Measurements from ENCODE around the gene ZSWIM3.

DNA sequence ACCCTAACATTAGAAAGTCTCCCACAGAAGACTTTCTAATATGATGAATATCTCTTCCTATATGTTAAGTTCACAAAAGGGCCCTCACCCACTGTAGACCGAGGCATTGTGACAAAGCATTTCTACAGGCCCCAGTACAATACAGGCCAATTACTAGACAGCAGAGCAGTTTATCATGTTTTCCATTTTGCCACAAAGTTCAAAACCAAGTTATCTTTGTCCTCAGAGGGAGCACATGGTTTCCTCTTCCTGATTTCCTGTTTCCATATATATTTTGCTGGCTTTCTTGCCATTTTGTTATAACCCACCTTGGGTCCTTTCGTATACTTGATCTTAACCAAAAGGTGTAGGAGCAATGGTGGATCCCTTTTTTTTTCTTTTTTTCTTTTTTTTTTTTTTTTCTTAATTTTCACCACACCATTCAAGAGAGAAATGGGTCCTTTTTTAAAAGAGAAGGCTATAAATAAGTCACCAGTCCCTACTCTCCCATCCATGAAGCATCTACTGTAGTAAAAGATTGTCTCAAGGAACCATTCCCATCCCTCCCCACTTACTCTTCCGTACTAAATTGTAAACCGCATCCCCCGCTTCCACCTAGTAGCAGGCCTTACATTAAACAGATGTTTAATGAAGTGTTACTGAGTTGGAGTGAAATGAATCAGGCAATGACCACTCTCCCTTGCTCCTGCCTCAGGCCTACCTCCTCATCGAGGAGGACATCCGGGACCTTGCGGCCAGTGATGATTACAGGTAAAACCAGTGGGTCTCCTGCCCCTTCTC, 47.0 kb upstream of the ZSWIM3 start:
- TF ChIP-seq CTCF (conservative IDR thresholded peaks at IDR 0.05; ENCODE audit: low read length) (no peak), EZH2phosphoT487 (IDR thresholded peaks at IDR 0.05; ENCODE audit: borderline replicate concordance) (no peak)
